Measurements from ENCODE around the gene KCNA10.

KCNA10 gene

DNA sequence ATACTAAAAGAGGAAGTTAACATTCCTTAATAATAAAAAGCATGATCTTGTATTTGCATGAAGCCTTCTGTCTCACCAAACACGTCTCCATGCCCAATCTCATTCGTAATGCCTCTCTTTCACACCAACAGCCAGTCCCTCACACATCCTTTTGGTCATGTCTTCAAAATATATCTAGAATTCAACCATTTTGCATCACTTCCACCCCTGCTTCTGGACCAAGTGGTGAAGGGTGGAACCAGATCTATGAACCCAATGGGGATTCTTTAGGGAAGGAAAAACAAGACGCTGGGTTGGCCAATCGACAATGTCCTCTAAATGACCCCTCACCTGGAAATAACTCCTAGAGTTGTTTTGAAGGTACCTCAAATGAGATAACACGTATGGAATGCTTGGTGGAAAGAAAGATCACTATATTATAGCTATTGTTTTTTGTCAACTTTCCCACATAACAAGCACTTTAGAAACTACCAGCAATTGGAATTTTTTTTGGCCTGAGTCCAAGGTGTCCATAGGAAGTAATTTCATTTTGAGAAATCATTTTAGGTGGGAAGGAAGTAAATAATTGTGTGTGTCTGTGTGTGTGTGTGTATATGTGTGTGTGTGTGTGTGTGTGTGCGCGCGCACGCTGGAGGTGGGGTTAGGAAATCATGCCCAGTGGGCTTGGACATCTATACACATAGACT is at the start of gene KCNA10:
TSS of gene KCNA10 (minus strand) at position 51 of the 686 bp plus-strand sequence. CDS start 388 bp downstream, outside the sequence.
- no peak for DNase-seq

- DNase-seq = no peak
Measured at GRCh38 chr1:110566836-110567235, 47.9 kb upstream of the KCNA10 start.

DNA sequence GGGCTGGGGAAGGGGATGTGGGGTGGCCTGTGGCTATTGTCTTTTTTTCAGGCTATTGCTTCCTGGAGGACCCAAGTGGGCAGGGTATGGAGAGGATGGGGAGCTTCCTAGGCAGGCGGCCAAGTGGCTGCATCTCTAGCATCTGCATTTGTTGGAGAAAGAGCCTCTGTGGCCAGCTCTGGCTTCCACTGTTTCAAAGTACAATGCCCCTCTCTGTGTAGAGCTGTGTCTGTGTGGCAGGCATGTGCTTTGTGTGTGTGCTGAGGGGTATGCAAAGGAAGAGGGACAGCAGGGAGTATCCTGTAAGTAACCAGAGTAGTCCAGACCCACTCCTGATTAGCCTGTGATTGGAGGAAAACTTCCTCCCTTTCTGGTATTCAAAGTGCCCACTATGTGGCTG is 46.6 kb upstream of the KCNA10 start:
- DNase-seq = no peak

- DNase-seq = no peak
Measured at GRCh38 chr1:110563089-110563488, 44.1 kb upstream of the KCNA10 start.

DNA sequence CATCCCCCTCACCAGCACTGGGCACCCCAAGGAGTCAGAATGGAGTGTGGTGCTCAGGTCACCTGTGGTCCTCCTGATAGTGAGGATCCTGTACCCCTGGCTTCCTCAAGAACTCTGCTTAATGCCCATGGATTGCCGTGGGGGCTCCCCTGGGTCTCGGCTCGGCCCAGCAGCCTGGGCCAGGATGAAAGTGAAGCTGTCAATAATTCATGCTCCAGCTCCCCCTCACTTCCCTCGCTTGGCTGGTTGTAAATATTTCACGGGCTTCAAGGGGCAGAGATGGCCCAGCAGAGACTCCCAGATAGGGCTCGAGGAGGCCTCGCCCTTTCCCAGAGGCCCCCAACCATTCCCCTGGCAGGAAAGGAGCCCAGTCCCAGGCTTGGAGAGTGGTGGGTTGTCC is 42.6 kb upstream of the KCNA10 start:
- DNase-seq = no peak

GRCh38 chr1:110559157-110559556 is 40.2 kb upstream of the KCNA10 start:
- DNase-seq = no peak

DNA sequence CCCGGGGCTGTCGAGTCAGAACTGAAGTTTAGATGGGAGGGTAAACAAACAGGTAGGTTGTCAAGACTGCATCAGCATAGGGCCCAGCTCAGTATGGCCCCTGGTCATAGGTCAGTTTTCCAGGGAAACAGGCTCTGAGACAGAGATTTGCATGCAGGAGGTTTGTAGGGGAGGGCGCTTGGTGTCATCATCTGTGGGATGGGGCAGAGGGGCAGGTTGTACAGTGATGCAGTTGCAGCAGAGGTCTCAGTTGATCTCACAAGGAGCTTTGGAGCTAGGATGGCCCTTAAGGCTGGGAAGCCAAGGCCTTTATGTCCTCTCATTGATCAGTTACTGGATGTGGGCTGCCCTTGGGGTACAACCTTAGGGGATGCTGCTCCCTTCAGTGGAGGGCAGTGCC is 38.5 kb upstream of the KCNA10 start:
- DNase-seq = no peak

DNA sequence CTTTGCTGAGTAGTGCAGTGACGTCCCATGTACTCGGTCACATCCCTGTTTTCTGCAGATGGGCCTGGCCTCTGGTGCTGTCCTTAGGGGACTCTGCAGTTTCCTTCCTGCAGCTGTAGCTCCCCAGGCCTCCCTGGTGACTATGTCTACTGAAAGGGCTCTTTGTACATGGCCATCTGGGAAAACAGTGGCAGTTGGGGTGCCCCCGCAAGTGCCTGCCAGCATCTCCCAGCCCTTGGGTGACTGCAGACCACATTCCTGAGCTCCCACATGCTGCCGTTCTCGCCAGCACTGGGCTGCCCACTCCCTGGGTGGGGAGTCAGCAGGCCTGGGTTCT is 37.5 kb upstream of the KCNA10 start:
- DNase-seq = no peak

GRCh38 chr1:110555807-110556470 is 37.0 kb upstream of the KCNA10 start:
- DNase-seq = no peak

GRCh38 chr1:110554871-110555801 is 36.2 kb upstream of the KCNA10 start:
- peak; percentile 5 to 19 (median 14) for DNase-seq

DNA sequence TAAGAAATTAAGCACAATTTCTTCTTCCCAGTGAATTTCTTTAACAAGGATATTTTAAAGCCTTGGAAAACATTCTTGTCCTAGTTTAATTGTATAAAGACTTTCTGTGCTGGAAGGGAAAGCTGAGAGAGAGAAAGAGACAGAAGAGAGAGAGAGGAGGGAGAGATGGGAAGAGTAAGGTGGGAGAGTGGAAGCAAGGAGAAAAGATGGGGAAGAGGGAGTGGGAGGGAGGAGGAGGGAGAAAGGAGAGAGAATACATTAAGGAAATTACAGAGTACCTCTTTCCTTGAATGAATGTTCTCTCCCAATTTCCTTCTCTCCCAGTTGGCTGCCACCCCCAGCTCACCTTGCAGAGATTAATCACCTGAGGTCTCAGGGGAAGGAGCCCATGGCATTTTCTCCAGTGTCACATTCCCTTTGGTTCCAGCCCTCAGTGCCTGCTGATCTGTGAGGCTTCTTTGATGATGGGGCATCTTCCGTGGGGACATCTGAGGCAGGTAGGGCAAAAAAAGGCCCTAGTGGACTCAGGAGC is 32.4 kb upstream of the KCNA10 start:
- DNase-seq = no peak

GRCh38 chr1:110549831-110550230 is 30.9 kb upstream of the KCNA10 start:
- DNase-seq = no peak

DNA sequence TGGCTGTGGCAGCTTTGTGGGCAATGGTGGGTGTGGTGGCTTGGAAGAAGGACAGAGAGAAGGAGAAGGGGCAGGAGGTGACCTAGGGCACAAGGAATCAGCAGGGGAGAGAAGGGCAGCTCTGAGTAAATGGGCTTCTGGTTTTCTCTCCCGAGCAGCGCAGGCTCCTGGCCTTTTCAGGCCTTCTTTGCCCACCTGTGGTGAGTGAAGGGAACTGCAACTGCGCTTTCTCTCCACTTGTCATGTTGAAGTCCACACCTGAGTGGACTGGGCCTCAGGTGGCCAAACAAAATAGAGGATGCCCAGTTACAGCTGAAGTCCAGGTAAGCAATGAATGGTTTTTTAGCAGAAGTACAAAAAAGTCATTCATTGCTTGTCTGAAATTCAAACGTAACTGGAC is 29.4 kb upstream of the KCNA10 start:
- DNase-seq = no peak

DNA sequence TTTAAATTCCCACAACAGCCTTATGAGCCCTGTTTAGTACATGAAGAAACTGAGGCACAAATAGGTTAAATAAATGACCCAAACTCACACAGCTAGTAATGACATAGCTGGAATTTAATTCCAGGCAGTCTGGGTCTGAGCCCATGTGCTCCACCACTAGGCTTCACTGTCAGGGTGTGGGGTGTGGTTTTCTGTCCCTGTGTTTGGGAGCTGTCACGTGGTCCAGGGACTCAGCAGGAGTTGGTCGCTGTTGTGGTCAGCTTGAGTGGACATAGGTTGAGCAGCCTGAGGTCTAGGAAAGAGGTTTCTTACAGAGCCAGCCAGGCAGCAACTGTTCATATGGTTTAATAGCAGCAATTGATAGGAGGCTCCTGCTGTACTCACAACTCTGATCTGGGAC is 28.0 kb upstream of the KCNA10 start:
- DNase-seq = no peak

- no peak for DNase-seq
Measured at GRCh38 chr1:110545492-110545891, 26.5 kb upstream of the KCNA10 start.

- no peak for DNase-seq
Measured at GRCh38 chr1:110544753-110545152, 25.8 kb upstream of the KCNA10 start.

DNA sequence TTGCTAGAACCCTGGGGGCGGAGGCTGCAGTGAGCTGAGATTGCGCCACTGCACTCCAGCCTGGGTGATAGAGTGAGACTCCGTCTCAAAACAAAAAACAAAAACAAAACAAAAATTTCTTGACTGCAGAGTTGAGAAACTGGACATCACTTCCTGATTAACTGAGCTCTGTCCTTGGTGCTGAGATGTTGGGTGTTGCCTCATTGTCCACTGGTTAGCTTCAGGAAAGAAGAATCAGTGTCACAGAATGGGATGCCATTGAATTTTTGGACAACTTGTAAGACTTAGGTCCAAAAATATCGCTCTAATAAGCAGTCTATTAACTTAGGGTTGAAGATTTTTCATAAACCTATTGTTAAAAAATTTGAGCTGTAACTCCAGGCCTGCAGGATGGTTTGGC is 23.8 kb upstream of the KCNA10 start:
- no peak for DNase-seq

DNA sequence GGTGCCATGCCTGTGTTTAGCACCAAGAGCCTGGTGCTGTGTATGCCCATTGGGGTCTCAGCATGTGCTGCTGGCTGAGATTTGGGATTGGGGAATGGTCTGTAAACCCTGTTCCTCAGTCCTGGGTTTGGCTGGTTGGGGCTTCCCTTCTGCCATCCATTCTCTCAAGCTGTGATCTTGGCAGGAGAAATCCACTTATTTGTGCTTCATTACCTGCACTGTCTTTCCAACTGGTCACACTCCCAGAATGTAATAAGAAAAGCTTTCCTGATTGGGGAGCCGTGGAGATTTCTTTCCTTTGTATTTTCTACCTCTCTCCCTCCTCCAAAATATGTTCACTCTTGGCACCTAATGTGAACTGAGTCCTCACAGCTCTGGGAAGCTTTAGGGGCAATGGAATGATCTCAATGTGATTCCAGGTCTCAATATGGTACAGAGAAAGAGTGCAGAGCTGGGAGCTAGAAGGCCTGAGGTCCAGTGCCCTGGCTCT is 23.0 kb upstream of the KCNA10 start:
- DNase-seq = no peak

GRCh38 chr1:110540891-110541685 is 22.1 kb upstream of the KCNA10 start:
- no peak for DNase-seq

GRCh38 chr1:110538921-110539320 is 19.9 kb upstream of the KCNA10 start:
- no peak for DNase-seq

DNA sequence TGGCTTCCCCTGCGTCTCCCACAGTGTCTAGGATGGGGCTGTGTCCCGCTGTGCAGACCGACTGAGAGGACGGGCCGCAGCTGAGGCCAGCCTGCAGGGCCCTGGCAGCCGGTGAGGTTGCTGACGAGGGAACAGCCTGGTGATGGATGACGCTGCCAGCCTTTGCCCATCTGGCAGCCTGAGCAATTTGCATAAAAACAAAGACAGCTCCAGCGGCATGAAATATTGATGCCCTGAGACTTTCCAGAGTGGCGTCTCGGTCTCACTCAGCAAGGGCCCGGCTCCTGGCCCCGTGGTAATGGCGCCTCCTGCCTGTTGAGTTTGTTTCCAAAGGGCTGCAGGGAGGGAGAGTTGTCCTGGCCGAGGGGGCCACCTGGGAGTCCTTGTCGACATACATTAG is 19.1 kb upstream of the KCNA10 start:
- no peak for DNase-seq

- no peak for DNase-seq
Measured at GRCh38 chr1:110535985-110536384, 17.0 kb upstream of the KCNA10 start.

DNA sequence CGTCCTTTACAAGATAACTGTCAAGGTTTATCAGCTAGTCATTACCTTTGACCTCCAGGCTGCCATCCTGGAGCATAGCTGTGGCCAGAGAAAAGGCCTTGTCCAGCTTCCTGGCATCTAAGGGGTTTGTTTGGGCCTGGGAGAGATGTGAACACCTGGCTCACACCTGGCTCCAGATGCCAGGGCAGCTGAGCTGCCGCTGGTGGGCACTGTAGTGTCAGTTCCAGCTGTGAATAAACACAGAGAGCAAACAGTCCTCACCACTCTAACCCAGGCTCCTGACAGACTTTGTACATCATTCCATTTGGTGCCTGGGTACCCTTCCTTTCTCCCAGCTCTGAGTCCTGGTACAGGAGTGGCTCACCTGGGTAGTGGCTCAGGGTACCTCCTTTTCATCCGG is 14.3 kb upstream of the KCNA10 start:
- DNase-seq = no peak
